Transverse colon (tissue), 3 donors: ENCODE results near the gene UBASH3B.

Source experiments
- POLR2A ChIP-seq: fragments of 450-650 bp; IDR thresholded peaks from one replicate; pipeline ENCODE4 v1.6.1; 2016; ENCODE audit warnings: antibody characterized with exemption, mild to moderate bottlenecking, moderate library complexity
- TF ChIP-seq, protein P1 (sequence below), 5 experiments: fragments of 200-600 bp in 3 of 5; fragments of 450-650 bp in 2 of 5; sonication (generic) in 3 of 5; IDR thresholded peaks; 1 replicate in 2 of 5; 2 replicates in 3 of 5; pipeline ENCODE4 v1.5.1; 2016 to 2017; ENCODE audit warnings: antibody characterized with exemption in 5 of 5, inconsistent platforms in 3 of 5, mild to moderate bottlenecking in 2 of 5, moderate library complexity in 1 of 5

DNA sequence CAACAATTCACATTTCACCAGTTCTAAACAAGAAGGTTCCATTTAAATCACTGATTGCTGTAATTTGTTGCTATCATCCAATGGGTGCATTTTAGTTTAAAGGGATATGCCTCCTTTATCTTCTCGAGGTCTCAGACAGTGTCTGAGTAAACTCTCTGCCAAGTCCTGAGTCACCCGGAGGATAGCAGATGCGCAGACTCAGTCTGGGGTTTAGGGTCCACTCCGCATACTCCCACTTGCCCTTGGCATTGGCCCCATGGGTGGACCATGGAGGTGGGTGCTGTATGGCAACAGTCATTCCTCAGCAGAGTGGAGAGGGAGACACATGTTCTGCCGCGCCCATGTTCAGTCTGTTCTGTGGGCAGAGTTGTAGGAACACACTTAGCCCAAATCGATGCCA, 117.4 kb downstream of the UBASH3B start:
- TF ChIP-seq POLR2A, result no peak
- TF ChIP-seq, protein P1, sequence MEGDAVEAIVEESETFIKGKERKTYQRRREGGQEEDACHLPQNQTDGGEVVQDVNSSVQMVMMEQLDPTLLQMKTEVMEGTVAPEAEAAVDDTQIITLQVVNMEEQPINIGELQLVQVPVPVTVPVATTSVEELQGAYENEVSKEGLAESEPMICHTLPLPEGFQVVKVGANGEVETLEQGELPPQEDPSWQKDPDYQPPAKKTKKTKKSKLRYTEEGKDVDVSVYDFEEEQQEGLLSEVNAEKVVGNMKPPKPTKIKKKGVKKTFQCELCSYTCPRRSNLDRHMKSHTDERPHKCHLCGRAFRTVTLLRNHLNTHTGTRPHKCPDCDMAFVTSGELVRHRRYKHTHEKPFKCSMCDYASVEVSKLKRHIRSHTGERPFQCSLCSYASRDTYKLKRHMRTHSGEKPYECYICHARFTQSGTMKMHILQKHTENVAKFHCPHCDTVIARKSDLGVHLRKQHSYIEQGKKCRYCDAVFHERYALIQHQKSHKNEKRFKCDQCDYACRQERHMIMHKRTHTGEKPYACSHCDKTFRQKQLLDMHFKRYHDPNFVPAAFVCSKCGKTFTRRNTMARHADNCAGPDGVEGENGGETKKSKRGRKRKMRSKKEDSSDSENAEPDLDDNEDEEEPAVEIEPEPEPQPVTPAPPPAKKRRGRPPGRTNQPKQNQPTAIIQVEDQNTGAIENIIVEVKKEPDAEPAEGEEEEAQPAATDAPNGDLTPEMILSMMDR (IDR thresholded peaks at IDR 0.05), result no peak
